Measurements from ENCODE around the gene LENG1.

LENG1 gene

DNA sequence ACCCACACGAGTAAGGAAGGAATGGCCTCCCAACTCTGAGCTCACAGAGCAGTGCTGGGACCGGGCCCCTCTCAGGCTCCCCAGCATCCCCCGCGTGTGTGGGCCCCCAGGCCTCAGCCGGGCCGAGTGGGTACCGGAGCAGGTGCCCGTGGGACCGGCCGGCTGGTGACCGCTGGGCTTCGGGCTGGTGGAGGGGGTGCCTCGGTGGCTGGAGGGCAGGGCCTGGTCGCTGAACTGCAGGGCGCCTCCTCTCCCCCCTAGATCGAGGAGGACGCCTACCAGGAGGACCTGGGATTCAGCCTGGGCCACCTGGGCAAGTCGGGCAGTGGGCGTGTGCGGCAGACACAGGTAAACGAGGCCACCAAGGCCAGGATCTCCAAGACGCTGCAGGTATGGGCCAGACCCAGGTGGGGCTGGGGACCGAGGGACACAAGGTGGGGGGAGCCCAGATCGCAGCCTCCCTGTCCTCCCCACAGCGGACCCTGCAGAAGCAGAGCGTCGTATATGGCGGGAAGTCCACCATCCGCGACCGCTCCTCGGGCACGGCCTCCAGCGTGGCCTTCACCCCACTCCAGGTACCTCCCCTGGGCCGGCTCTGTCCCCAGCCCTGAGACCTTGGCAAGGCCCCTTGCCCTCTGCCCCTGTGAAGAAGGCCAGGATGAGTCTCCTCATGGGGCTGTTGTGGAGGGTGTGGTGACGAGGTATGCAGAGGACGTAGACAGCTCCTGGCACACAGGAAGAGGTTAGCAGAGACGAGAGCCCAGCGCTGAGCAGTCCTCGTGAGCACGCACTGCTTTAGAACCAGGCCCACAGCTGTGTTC is 30.5 kb downstream of the LENG1 start:
- no peaks in the 10 kb centered on the region for H3K27me3 ChIP-seq (ENCODE audit: insufficient read depth, low read length)
- no CpG with 5 or more reads among the region's 41 CpGs for WGBS (ENCODE audit: extremely low coverage, insufficient coverage, insufficient read length)
- no peak overlapping the region for H3K18ac ChIP-seq (ENCODE audit: low read length)
- no peak overlapping the region for H4K8ac ChIP-seq (ENCODE audit: low read depth, low read length)
- no peak overlapping the region for H3K4ac ChIP-seq (ENCODE audit: low read depth, low read length)
- no peak for DNase-seq
- no peaks in the 10 kb centered on the region for H3K79me2 ChIP-seq (ENCODE audit: control insufficient read depth, insufficient read depth, low read length, poor library complexity)
- H3K9ac ChIP-seq (ENCODE audit: low read length), result no peak overlapping the region
- H2BK5ac ChIP-seq (ENCODE audit: low read depth, low read length, poor library complexity), result no peak overlapping the region
- no peak overlapping the region for H3K23ac ChIP-seq (ENCODE audit: low read length)
- no peak overlapping the region for H2AFZ ChIP-seq (ENCODE audit: insufficient read depth, low read length, poor library complexity)
- no peak overlapping the region for H2BK120ac ChIP-seq (ENCODE audit: insufficient read depth, low read length, poor library complexity)
- H3K9me3 ChIP-seq (ENCODE audit: insufficient read depth, low read depth, low read length), result peaks cover 3% of the 10 kb centered on the region
- H2BK12ac ChIP-seq (ENCODE audit: low read length), result no peak overlapping the region
- no peak overlapping the region for H4K91ac ChIP-seq (ENCODE audit: low read depth, low read length)
- H3K27ac ChIP-seq (ENCODE audit: low read depth, low read length), result no peak overlapping the region
- no peaks in the 10 kb centered on the region for H3K4me1 ChIP-seq (ENCODE audit: control insufficient read depth in 1 of 2, insufficient read depth in 2 of 2, low read length in 2 of 2)
- H4K12ac ChIP-seq (ENCODE audit: low read depth, low read length), result no peak overlapping the region
- H3K4me3 ChIP-seq (ENCODE audit: low read depth, low read length), result no peak overlapping the region
- H2AK5ac ChIP-seq (ENCODE audit: low read length), result no peak overlapping the region
- no peak overlapping the region for H3K14ac ChIP-seq (ENCODE audit: low read length)
- no peak overlapping the region for H3K4me2 ChIP-seq (ENCODE audit: low read length)
- H3K79me1 ChIP-seq (ENCODE audit: low read length), result no peaks in the 10 kb centered on the region
- peaks cover 73 to 74% of the 10 kb centered on the region in 2 experiments for H3K36me3 ChIP-seq (ENCODE audit: control insufficient read depth in 1 of 2, insufficient read depth in 2 of 2, low read length in 2 of 2)

GRCh38 chr19:54128441-54128725 is 31.1 kb downstream of the LENG1 start:
- no CpG with 5 or more reads among the region's 20 CpGs for WGBS (ENCODE audit: extremely low coverage, insufficient coverage, insufficient read length)
- H3K9me3 ChIP-seq (ENCODE audit: insufficient read depth, low read depth, low read length), result peaks cover 1% of the 10 kb centered on the region
- no peak overlapping the region for H4K12ac ChIP-seq (ENCODE audit: low read depth, low read length)
- no peak overlapping the region for H3K4ac ChIP-seq (ENCODE audit: low read depth, low read length)
- no peak overlapping the region for H2BK120ac ChIP-seq (ENCODE audit: insufficient read depth, low read length, poor library complexity)
- H3K4me1 ChIP-seq (ENCODE audit: control insufficient read depth in 1 of 2, insufficient read depth in 2 of 2, low read length in 2 of 2), result no peaks in the 10 kb centered on the region
- no peaks in the 10 kb centered on the region for H3K79me2 ChIP-seq (ENCODE audit: control insufficient read depth, insufficient read depth, low read length, poor library complexity)
- DNase-seq, result no peak
- H3K14ac ChIP-seq (ENCODE audit: low read length), result no peak overlapping the region
- no peak overlapping the region for H3K27ac ChIP-seq (ENCODE audit: low read depth, low read length)
- no peak overlapping the region for H3K4me3 ChIP-seq (ENCODE audit: low read depth, low read length)
- no peaks in the 10 kb centered on the region for H3K79me1 ChIP-seq (ENCODE audit: low read length)
- H3K23ac ChIP-seq (ENCODE audit: low read length), result no peak overlapping the region
- no peak overlapping the region for H2AK5ac ChIP-seq (ENCODE audit: low read length)
- H3K36me3 ChIP-seq (ENCODE audit: control insufficient read depth in 1 of 2, insufficient read depth in 2 of 2, low read length in 2 of 2), result peaks cover 79 to 80% of the 10 kb centered on the region in 2 experiments
- H2BK12ac ChIP-seq (ENCODE audit: low read length), result no peak overlapping the region
- no peak overlapping the region for H3K4me2 ChIP-seq (ENCODE audit: low read length)
- no peak overlapping the region for H2AFZ ChIP-seq (ENCODE audit: insufficient read depth, low read length, poor library complexity)
- no peak overlapping the region for H2BK5ac ChIP-seq (ENCODE audit: low read depth, low read length, poor library complexity)
- H3K18ac ChIP-seq (ENCODE audit: low read length), result no peak overlapping the region
- no peak overlapping the region for H4K91ac ChIP-seq (ENCODE audit: low read depth, low read length)
- H4K8ac ChIP-seq (ENCODE audit: low read depth, low read length), result no peak overlapping the region
- no peaks in the 10 kb centered on the region for H3K27me3 ChIP-seq (ENCODE audit: insufficient read depth, low read length)
- no peak overlapping the region for H3K9ac ChIP-seq (ENCODE audit: low read length)

DNA sequence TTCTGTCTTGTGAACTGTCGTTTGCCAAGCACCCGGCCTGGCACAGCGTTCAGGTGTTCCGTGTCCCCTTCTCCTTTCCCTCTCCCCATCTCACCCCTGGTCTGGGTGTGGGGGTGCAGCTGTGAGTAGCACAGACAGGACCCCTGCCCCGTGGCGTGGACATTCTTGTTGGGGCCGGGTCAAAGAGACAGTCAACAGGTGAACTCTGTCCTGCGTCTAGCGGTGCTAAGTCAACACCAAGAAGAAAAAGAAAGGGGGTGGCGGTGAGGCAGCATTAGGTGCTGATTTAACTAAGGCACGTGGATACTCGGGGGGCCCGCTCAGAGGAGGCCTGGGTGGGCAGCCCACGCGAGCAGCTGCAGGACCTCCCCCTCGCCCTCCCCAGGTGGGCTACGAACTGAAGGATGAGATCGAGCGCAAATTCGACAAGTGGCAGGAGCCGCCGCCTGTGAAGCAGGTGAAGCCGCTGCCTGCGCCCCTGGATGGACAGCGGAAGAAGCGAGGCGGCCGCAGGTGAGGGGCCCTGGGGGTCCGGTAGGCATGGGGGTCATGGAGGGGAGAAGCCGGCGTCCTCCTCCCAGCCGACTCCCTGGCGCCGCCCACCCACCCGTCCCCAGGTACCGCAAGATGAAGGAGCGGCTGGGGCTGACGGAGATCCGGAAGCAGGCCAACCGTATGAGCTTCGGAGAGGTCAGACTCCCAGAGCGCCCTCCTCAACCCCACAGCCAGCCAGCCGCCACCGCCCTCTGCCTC is 31.7 kb downstream of the LENG1 start:
- H4K91ac ChIP-seq (ENCODE audit: low read depth, low read length), result no peak overlapping the region
- H3K9me3 ChIP-seq (ENCODE audit: insufficient read depth, low read depth, low read length), result peaks cover 1% of the 10 kb centered on the region
- no peak for DNase-seq
- H3K79me1 ChIP-seq (ENCODE audit: low read length), result no peaks in the 10 kb centered on the region
- H4K12ac ChIP-seq (ENCODE audit: low read depth, low read length), result no peak overlapping the region
- H3K23ac ChIP-seq (ENCODE audit: low read length), result no peak overlapping the region
- no peak overlapping the region for H2AK5ac ChIP-seq (ENCODE audit: low read length)
- H3K4me1 ChIP-seq (ENCODE audit: control insufficient read depth in 1 of 2, insufficient read depth in 2 of 2, low read length in 2 of 2), result no peaks in the 10 kb centered on the region
- peaks cover 82% of the 10 kb centered on the region in 2 experiments for H3K36me3 ChIP-seq (ENCODE audit: control insufficient read depth in 1 of 2, insufficient read depth in 2 of 2, low read length in 2 of 2)
- H2BK120ac ChIP-seq (ENCODE audit: insufficient read depth, low read length, poor library complexity), result no peak overlapping the region
- no peak overlapping the region for H3K14ac ChIP-seq (ENCODE audit: low read length)
- H3K18ac ChIP-seq (ENCODE audit: low read length), result no peak overlapping the region
- H3K4ac ChIP-seq (ENCODE audit: low read depth, low read length), result no peak overlapping the region
- no peak overlapping the region for H3K27ac ChIP-seq (ENCODE audit: low read depth, low read length)
- WGBS (ENCODE audit: extremely low coverage, insufficient coverage, insufficient read length), result no CpG with 5 or more reads among the region's 44 CpGs
- H3K4me3 ChIP-seq (ENCODE audit: low read depth, low read length), result no peak overlapping the region
- H3K27me3 ChIP-seq (ENCODE audit: insufficient read depth, low read length), result no peaks in the 10 kb centered on the region
- no peak overlapping the region for H3K4me2 ChIP-seq (ENCODE audit: low read length)
- H2BK5ac ChIP-seq (ENCODE audit: low read depth, low read length, poor library complexity), result no peak overlapping the region
- no peak overlapping the region for H2AFZ ChIP-seq (ENCODE audit: insufficient read depth, low read length, poor library complexity)
- no peaks in the 10 kb centered on the region for H3K79me2 ChIP-seq (ENCODE audit: control insufficient read depth, insufficient read depth, low read length, poor library complexity)
- H2BK12ac ChIP-seq (ENCODE audit: low read length), result no peak overlapping the region
- H3K9ac ChIP-seq (ENCODE audit: low read length), result no peak overlapping the region
- no peak overlapping the region for H4K8ac ChIP-seq (ENCODE audit: low read depth, low read length)

DNA sequence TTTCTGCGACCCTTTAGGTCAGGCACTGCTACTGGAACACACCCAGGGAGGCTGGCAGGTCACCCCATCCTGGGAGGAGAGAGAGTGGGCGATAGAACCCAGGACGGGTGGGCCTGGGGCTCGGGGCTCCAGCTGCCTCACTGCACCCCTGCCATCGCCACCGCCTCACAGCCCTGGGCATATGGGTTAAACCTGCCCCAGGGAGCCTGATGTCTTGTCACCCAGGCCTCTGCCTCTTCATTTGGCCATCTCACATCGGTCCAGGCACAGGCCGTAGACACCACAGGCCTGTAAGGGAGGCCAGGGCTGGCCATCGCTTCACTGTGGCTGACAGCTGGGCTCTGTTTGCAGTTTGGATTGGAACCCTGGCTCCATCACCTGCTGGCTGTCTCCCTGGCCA is 33.8 kb downstream of the LENG1 start:
- H2AK5ac ChIP-seq (ENCODE audit: low read length), result no peak overlapping the region
- H3K79me1 ChIP-seq (ENCODE audit: low read length), result no peaks in the 10 kb centered on the region
- no peak overlapping the region for H2AFZ ChIP-seq (ENCODE audit: insufficient read depth, low read length, poor library complexity)
- no peak overlapping the region for H2BK12ac ChIP-seq (ENCODE audit: low read length)
- peaks cover 86 to 89% of the 10 kb centered on the region in 2 experiments for H3K36me3 ChIP-seq (ENCODE audit: control insufficient read depth in 1 of 2, insufficient read depth in 2 of 2, low read length in 2 of 2)
- H3K9me3 ChIP-seq (ENCODE audit: insufficient read depth, low read depth, low read length), result peaks cover 1% of the 10 kb centered on the region
- H3K4me3 ChIP-seq (ENCODE audit: low read depth, low read length), result no peak overlapping the region
- H3K27me3 ChIP-seq (ENCODE audit: insufficient read depth, low read length), result no peaks in the 10 kb centered on the region
- no peak overlapping the region for H3K4me2 ChIP-seq (ENCODE audit: low read length)
- H3K4ac ChIP-seq (ENCODE audit: low read depth, low read length), result no peak overlapping the region
- H3K23ac ChIP-seq (ENCODE audit: low read length), result no peak overlapping the region
- H3K4me1 ChIP-seq (ENCODE audit: control insufficient read depth in 1 of 2, insufficient read depth in 2 of 2, low read length in 2 of 2), result no peaks in the 10 kb centered on the region
- no peaks in the 10 kb centered on the region for H3K79me2 ChIP-seq (ENCODE audit: control insufficient read depth, insufficient read depth, low read length, poor library complexity)
- H3K9ac ChIP-seq (ENCODE audit: low read length), result no peak overlapping the region
- no peak overlapping the region for H3K27ac ChIP-seq (ENCODE audit: low read depth, low read length)
- no CpG with 5 or more reads among the region's 9 CpGs for WGBS (ENCODE audit: extremely low coverage, insufficient coverage, insufficient read length)
- no peak overlapping the region for H4K8ac ChIP-seq (ENCODE audit: low read depth, low read length)
- H4K12ac ChIP-seq (ENCODE audit: low read depth, low read length), result no peak overlapping the region
- no peak overlapping the region for H4K91ac ChIP-seq (ENCODE audit: low read depth, low read length)
- no peak for DNase-seq
- H3K18ac ChIP-seq (ENCODE audit: low read length), result no peak overlapping the region
- H2BK120ac ChIP-seq (ENCODE audit: insufficient read depth, low read length, poor library complexity), result no peak overlapping the region
- H3K14ac ChIP-seq (ENCODE audit: low read length), result no peak overlapping the region
- H2BK5ac ChIP-seq (ENCODE audit: low read depth, low read length, poor library complexity), result no peak overlapping the region
